Breast epithelium (tissue), 4 donors: Measurements from ENCODE around the gene TMEM41A. TPM values are rescaled to one million over a fixed set of nuclear protein-coding genes. Genes with fewer than 3 reads are reported as not detected.
A peak's percentile ranks its signal among the peaks of the same experiment; 100 is the strongest.

Source experiments
- DNase-seq, 2 donors: peaks; one replicate each; pipeline ENCODE4 v3.0.0-alpha.2; 2019; ENCODE audit warnings: low spot score in 2 of 2
- H3K27ac ChIP-seq, 2 donors: fragments of 200-600 bp; sonication (generic) in 1 of 2; one replicate each; pipeline ENCODE4 v1.5.1; 2016 to 2019; ENCODE audit warnings: mild to moderate bottlenecking in 1 of 2
- H3K27me3 ChIP-seq, 2 donors: fragments of 200-600 bp; sonication (generic) in 1 of 2; one replicate each; pipeline versions ENCODE4 v1.5.1 to v1.6.0; 2017 to 2019; ENCODE audit warnings: control low read depth in 1 of 2, mild to moderate bottlenecking in 1 of 2
- H3K36me3 ChIP-seq: fragments of 200-600 bp; one replicate; pipeline ENCODE4 v1.5.1; 2019
- H3K4me1 ChIP-seq, 2 donors: fragments of 200-600 bp; sonication (generic); one replicate each; pipeline ENCODE4 v1.5.1; 2016 to 2019; ENCODE audit warnings: control low read depth in 1 of 2
- H3K4me3 ChIP-seq, 3 donors: fragments of 200-600 bp; sonication (generic); 1 replicate in 2 of 3; 2 replicates in 1 of 3; pipeline ENCODE4 v1.5.1; 2016 to 2019; ENCODE audit warnings: mild to moderate bottlenecking in 3 of 3, moderate library complexity in 2 of 3
- H3K9me3 ChIP-seq, 2 donors: fragments of 200-600 bp; sonication (generic) in 1 of 2; one replicate each; pipeline ENCODE4 v1.5.1; 2016 to 2019; ENCODE audit warnings: control low read depth in 1 of 2
- POLR2A ChIP-seq: fragments of 450-650 bp; IDR thresholded peaks from one replicate; pipeline ENCODE4 v1.6.1; 2016; ENCODE audit warnings: antibody characterized with exemption, mild to moderate bottlenecking, moderate library complexity
- POLR2AphosphoS5 ChIP-seq, 3 donors: sonication (generic); formaldehyde crosslinking; IDR thresholded peaks; one replicate each; pipeline ENCODE4 v1.6.1; 2017; ENCODE audit warnings: antibody characterized with exemption in 3 of 3
- intact Hi-C: fragments of 100-400 bp; cut with DNase I; formaldehyde crosslinking; loops from one replicate; pipeline ENCODE4 v1.15.1; 2023; ENCODE audit warnings: low total_unique reads
- total RNA-seq, 3 donors: library from RNA; depleted of rRNA; stranded (reverse); fragments of >200 nt; gene quantifications; one replicate each; pipeline ENCODE4 v1.1.0, GENCODE V29; 2016
- TF ChIP-seq, protein P1 (sequence below), 3 donors: fragments of 450-650 bp; IDR thresholded peaks; one replicate each; pipeline ENCODE4 v1.5.1; 2016 to 2017; ENCODE audit warnings: antibody characterized with exemption in 3 of 3, mild to moderate bottlenecking in 3 of 3, moderate library complexity in 3 of 3

The TMEM41A gene
- total RNA-seq, 3 donors from 2014 or later = 11.5 to 22.2 (median 15.1) TPM

DNA sequence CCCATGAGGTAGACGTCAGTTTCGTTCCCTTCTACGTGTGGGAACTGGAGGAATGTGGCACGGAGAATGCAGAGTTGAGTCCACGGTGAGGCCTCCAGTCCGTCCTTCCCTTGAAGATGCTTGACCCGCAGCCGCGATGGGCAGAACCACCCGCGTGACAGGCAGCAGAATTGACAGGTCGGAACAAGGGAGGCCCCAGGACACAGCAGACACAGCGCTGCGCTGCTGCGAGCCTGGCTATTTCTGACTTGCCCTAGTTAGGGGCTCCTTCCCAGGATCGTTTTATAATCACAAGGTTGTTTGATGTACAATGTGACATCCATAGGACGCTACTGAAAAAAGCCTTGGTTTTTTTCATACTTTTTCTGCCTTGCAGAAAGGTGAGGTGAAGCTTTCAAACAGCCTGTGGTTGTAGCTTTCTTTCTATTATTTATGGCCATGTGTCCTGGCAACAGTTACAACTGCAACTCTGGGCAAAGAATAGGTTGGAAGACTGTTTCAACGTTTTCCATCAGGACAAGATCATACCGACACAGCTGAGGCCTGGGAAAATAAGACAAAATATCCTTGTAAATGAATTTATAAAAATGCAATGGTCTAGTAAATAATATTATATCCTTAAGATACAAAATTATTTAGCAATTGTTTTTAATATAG lies 9.6 kb upstream of the TMEM41A start:
- H3K4me1 ChIP-seq = no peaks in the 10 kb centered on the region
- H3K27ac ChIP-seq = no peak overlapping the region
- no peaks in the 10 kb centered on the region for H3K9me3 ChIP-seq
- no peaks in the 10 kb centered on the region for H3K36me3 ChIP-seq
- no peaks in the 10 kb centered on the region for H3K27me3 ChIP-seq
- no peak for DNase-seq
- no peak overlapping the region for H3K4me3 ChIP-seq
- TF ChIP-seq POLR2AphosphoS5 (IDR thresholded peaks at IDR 0.05) (no peak), POLR2A (no peak)
- TF ChIP-seq, protein P1, sequence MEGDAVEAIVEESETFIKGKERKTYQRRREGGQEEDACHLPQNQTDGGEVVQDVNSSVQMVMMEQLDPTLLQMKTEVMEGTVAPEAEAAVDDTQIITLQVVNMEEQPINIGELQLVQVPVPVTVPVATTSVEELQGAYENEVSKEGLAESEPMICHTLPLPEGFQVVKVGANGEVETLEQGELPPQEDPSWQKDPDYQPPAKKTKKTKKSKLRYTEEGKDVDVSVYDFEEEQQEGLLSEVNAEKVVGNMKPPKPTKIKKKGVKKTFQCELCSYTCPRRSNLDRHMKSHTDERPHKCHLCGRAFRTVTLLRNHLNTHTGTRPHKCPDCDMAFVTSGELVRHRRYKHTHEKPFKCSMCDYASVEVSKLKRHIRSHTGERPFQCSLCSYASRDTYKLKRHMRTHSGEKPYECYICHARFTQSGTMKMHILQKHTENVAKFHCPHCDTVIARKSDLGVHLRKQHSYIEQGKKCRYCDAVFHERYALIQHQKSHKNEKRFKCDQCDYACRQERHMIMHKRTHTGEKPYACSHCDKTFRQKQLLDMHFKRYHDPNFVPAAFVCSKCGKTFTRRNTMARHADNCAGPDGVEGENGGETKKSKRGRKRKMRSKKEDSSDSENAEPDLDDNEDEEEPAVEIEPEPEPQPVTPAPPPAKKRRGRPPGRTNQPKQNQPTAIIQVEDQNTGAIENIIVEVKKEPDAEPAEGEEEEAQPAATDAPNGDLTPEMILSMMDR (IDR thresholded peaks at IDR 0.05) = no peak
- intact Hi-C loops = no loop called here

- H3K27me3 ChIP-seq = no peaks in the 10 kb centered on the region
- intact Hi-C loops = no loop called here
- no peaks in the 10 kb centered on the region for H3K9me3 ChIP-seq
- DNase-seq = no peak
- no peaks in the 10 kb centered on the region for H3K36me3 ChIP-seq
- H3K4me1 ChIP-seq = no peaks in the 10 kb centered on the region
- no peak for TF ChIP-seq POLR2A
- TF ChIP-seq, protein P1 (IDR thresholded peaks at IDR 0.05) = no peak
- TF ChIP-seq POLR2AphosphoS5 (IDR thresholded peaks at IDR 0.05) = no peak
- H3K27ac ChIP-seq = no peak overlapping the region
- H3K4me3 ChIP-seq = no peak overlapping the region
Measured at GRCh38 chr3:185507883-185508282, 9.0 kb upstream of the TMEM41A start.

DNA sequence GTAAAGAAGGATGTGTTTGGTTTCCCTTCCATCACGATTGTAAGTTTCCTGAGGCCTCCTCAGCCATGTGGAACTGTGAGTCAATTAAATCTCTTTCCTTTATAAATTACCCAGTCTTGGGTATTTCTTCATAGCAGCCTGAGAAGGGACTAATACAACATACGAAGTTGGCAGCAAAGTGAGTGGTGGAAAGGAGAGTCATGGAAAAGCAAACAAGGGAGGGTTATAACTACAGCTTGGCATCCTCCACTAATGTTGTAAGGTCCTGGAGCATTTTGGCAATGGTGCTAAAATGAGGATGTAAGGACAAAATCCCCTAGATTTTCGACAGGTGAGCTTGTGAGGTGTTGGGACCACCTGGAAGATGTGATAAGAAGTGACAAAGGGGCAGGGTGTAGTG lies 5.8 kb upstream of the TMEM41A start:
- TF ChIP-seq POLR2A (no peak), POLR2AphosphoS5 (IDR thresholded peaks at IDR 0.05) (no peak)
- TF ChIP-seq, protein P1 (IDR thresholded peaks at IDR 0.05) = no peak
- no peak for DNase-seq
- H3K4me1 ChIP-seq = no peaks in the 10 kb centered on the region
- intact Hi-C loops = no loop called here
- H3K27ac ChIP-seq = peak overlapping the region; percentile 70 to 85
- no peaks in the 10 kb centered on the region for H3K27me3 ChIP-seq
- no peaks in the 10 kb centered on the region for H3K9me3 ChIP-seq
- H3K36me3 ChIP-seq = no peaks in the 10 kb centered on the region
- H3K4me3 ChIP-seq = no peak overlapping the region

GRCh38 chr3:185503521-185503920 lies 4.7 kb upstream of the TMEM41A start:
- DNase-seq = peak in 1 of 2 donors; percentile 35
- no peaks in the 10 kb centered on the region for H3K36me3 ChIP-seq
- peak overlapping the region; percentile 70 to 85 for H3K27ac ChIP-seq
- intact Hi-C loops = no loop called here
- H3K9me3 ChIP-seq = no peaks in the 10 kb centered on the region
- no peaks in the 10 kb centered on the region for H3K4me1 ChIP-seq
- H3K4me3 ChIP-seq = no peak overlapping the region
- TF ChIP-seq POLR2AphosphoS5 (IDR thresholded peaks at IDR 0.05) (peak in 1 of 3 donors; percentile 24), POLR2A (no peak)
- TF ChIP-seq, protein P1 (IDR thresholded peaks at IDR 0.05) = no peak
- H3K27me3 ChIP-seq = no peaks in the 10 kb centered on the region

DNA sequence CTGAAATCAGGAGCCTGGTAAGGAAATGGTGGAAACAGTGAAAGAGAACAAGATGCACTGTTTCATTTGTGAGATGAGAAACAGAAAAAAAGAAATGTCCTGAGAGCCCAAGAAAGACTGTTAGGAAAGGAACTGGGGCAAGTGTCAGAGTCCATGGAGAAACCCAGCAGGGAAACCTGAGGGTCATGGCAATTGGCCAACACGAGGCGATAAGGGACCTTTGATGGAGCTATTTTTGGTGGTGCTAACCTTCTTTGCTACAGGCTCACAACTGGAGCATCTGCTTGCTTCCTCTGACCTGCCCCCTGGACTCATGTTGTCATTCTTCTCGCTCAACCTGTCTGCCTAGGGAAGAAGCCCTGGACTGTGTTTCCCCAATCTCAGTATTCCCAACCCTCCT lies 4.2 kb upstream of the TMEM41A start:
- TF ChIP-seq, protein P1 (IDR thresholded peaks at IDR 0.05) = no peak
- TF ChIP-seq POLR2A = no peak
- no peak for TF ChIP-seq POLR2AphosphoS5 (IDR thresholded peaks at IDR 0.05)
- no peaks in the 10 kb centered on the region for H3K9me3 ChIP-seq

More for the DNA sequence above, 4.2 kb upstream of the TMEM41A start:
- intact Hi-C loops = no loop called here
- H3K27ac ChIP-seq = peak overlapping the region; percentile 70 to 85
- no peak overlapping the region for H3K4me3 ChIP-seq
- H3K36me3 ChIP-seq = no peaks in the 10 kb centered on the region
- no peaks in the 10 kb centered on the region for H3K27me3 ChIP-seq
- DNase-seq = no peak
- no peaks in the 10 kb centered on the region for H3K4me1 ChIP-seq
